Gastroesophageal sphincter (tissue), 4 donors: ENCODE data around the gene KRT23. TPM values are rescaled to one million over a fixed set of nuclear protein-coding genes. Genes with fewer than 3 reads are reported as not detected.

ENCODE experiments used
- ATAC-seq: fragments of 150-250 bp; one replicate; pipeline ENCODE4 v1.9.1; 2016; ENCODE audit warnings: mild to moderate bottlenecking, moderate library complexity
- H3K27ac ChIP-seq, 4 donors: fragments of 200-600 bp; sonication (generic) in 3 of 4; 1 replicate in 3 of 4; 2 replicates in 1 of 4; pipeline ENCODE4 v1.5.1; 2016 to 2019
- H3K27me3 ChIP-seq: fragments of 200-600 bp; sonication (generic); one replicate; pipeline ENCODE4 v1.5.1; 2019
- H3K36me3 ChIP-seq, 2 donors: fragments of 200-600 bp; sonication (generic); one replicate each; pipeline ENCODE4 v1.5.1; 2019; ENCODE audit warnings: control low read depth in 1 of 2
- H3K4me1 ChIP-seq, 3 donors: fragments of 200-600 bp; sonication (generic); 1 replicate in 2 of 3; 2 replicates in 1 of 3; pipeline ENCODE4 v1.5.1; 2016 to 2019; ENCODE audit warnings: control low read depth in 2 of 3
- H3K4me3 ChIP-seq, 2 donors: fragments of 200-600 bp; sonication (generic); one replicate each; pipeline ENCODE4 v1.5.1; 2019; ENCODE audit warnings: mild to moderate bottlenecking in 1 of 2, moderate library complexity in 1 of 2
- H3K9me3 ChIP-seq, 3 donors: fragments of 200-600 bp; sonication (generic); one replicate each; pipeline ENCODE4 v1.5.1; 2017 to 2019; ENCODE audit warnings: control low read depth in 2 of 3
- CTCF ChIP-seq, 4 experiments: fragments of 200-600 bp in 2 of 4; fragments of 450-650 bp in 2 of 4; sonication (generic) in 1 of 4; IDR thresholded peaks; one replicate each; pipeline ENCODE4 v1.5.1; 2017 to 2019; ENCODE audit warnings: antibody characterized with exemption in 4 of 4, mild to moderate bottlenecking in 2 of 4, moderate library complexity in 2 of 4
- EP300 ChIP-seq: sonication (generic); formaldehyde crosslinking; IDR thresholded peaks from one replicate; pipeline ENCODE4 v1.6.1; 2017; ENCODE audit warnings: antibody characterized with exemption, mild to moderate bottlenecking
- POLR2A ChIP-seq, 2 donors: fragments of 450-650 bp; IDR thresholded peaks; one replicate each; pipeline ENCODE4 v1.6.1; 2017; ENCODE audit warnings: antibody characterized with exemption in 2 of 2, mild to moderate bottlenecking in 2 of 2, moderate library complexity in 1 of 2
- POLR2AphosphoS5 ChIP-seq: sonication (generic); formaldehyde crosslinking; IDR thresholded peaks from one replicate; pipeline ENCODE4 v1.6.1; 2017; ENCODE audit warnings: antibody characterized with exemption
- WGBS, 2 donors: methylation state at CpG; one replicate each; pipeline ENCODE4 v1.1.5; 2018; ENCODE audit warnings: low coverage in 1 of 2; 5-methylcytosine and 5-hydroxymethylcytosine counted together
- total RNA-seq, 4 donors: library from RNA; depleted of rRNA; stranded (reverse); fragments of >200 nt; gene quantifications; one replicate each; pipeline ENCODE4 v1.1.0, GENCODE V29; 2016

KRT23 gene
- total RNA-seq, 4 donors from 2014 or later: 6.1 TPM; not detected in 3

- no peak overlapping the region for H3K27ac ChIP-seq
- TF ChIP-seq EP300 (no peak), POLR2AphosphoS5 (no peak)
- no peak for ATAC-seq
- H3K36me3 ChIP-seq: no peaks in the 10 kb centered on the region
- H3K9me3 ChIP-seq: no peaks in the 10 kb centered on the region
- WGBS, 2 donors: 45 to 88% methylated on average over 3 of the region's 3 CpGs
- no peaks in the 10 kb centered on the region for H3K27me3 ChIP-seq
- no peak overlapping the region for H3K4me3 ChIP-seq
- peaks cover 0 to 20% (median 0%) of the 10 kb centered on the region in 3 donors for H3K4me1 ChIP-seq
These were observed 1.8 kb downstream of the KRT23 start for GRCh38 chr17:40935624-40936023.

GRCh38 chr17:40932608-40933007 is 4.8 kb downstream of the KRT23 start:
- Histone ChIP-seq H3K4me3 (no peak overlapping the region), H3K27me3 (no peaks in the 10 kb centered on the region), H3K27ac (no peak overlapping the region), H3K9me3 (no peaks in the 10 kb centered on the region), H3K36me3 (no peaks in the 10 kb centered on the region), H3K4me1 (peaks cover 0 to 19% (median 0%) of the 10 kb centered on the region in 3 donors)
- WGBS, 2 donors: 44 to 80% methylated on average over 1 to 2 of the region's 2 CpGs
- no peak for TF ChIP-seq POLR2AphosphoS5
- TF ChIP-seq CTCF (IDR thresholded peaks at IDR 0.05): no peak
- TF ChIP-seq POLR2A (IDR thresholded peaks at IDR 0.05): no peak
- TF ChIP-seq EP300: no peak
- ATAC-seq: no peak

DNA sequence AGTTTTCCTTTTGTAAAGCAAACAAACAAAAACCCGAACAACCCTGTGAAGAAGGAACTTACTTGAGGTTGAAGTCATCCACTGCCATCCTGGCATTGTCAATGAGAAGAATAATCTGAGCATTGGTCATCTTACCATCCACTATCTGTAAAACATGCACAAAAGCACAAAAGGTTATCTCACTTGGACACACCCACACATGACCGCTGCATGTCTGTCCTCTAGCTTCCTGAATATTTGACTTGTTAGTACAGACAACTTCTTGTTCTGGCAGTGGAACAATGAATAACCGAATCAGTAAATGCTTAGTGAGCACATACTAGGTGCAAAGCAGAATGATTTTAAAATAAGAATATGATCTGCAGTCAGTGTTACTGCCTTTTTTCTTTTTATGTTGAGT is 6.1 kb downstream of the KRT23 start:
- H3K9me3 ChIP-seq: no peaks in the 10 kb centered on the region

GRCh38 chr17:40926341-40926740 is 11.1 kb downstream of the KRT23 start:
- no peaks in the 10 kb centered on the region for H3K36me3 ChIP-seq
- TF ChIP-seq EP300: no peak
- TF ChIP-seq CTCF (IDR thresholded peaks at IDR 0.05): no peak
- TF ChIP-seq POLR2A (IDR thresholded peaks at IDR 0.05): no peak
- TF ChIP-seq POLR2AphosphoS5: no peak
- H3K9me3 ChIP-seq: no peaks in the 10 kb centered on the region
- H3K4me3 ChIP-seq: no peak overlapping the region
- H3K27ac ChIP-seq: no peak overlapping the region
- 48 to 76% methylated on average over 3 to 8 of the region's 8 CpGs for WGBS, 2 donors
- no peak for ATAC-seq
- H3K4me1 ChIP-seq: peaks cover 0 to 10% (median 4%) of the 10 kb centered on the region in 3 donors
- H3K27me3 ChIP-seq: peaks cover 7% of the 10 kb centered on the region

More for the DNA sequence above, 6.1 kb downstream of the KRT23 start:
- Histone ChIP-seq H3K4me1 (peaks cover 0 to 11% (median 0%) of the 10 kb centered on the region in 3 donors), H3K36me3 (no peaks in the 10 kb centered on the region), H3K27ac (no peak overlapping the region), H3K27me3 (peaks cover 5% of the 10 kb centered on the region), H3K4me3 (no peak overlapping the region)
- 65 to 100% methylated on average over 1 to 3 of the region's 3 CpGs for WGBS, 2 donors
- no peak for ATAC-seq
- no peak for TF ChIP-seq POLR2AphosphoS5
- no peak for TF ChIP-seq EP300
- no peak for TF ChIP-seq POLR2A (IDR thresholded peaks at IDR 0.05)
- no peak for TF ChIP-seq CTCF (IDR thresholded peaks at IDR 0.05)

DNA sequence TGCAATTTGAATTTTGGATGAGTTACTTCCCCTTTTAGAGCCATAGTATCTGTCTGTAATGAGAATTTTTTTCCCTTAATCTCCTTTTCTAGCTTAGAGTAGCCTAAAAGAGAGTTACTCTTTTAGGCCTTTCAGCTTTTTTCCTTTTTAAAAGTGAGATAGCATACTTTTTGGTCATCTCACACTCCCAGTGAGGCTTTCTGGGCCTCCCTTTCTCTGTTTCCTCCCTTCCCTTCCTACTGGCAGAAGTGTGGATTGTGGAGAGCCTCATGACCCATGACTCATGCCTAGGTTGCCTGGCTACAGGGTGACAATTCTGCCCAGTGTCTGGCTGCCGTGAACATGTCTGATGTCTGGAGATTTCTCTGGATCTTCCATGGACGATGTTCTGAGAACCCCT is 15.2 kb downstream of the KRT23 start:
- Histone ChIP-seq H3K27ac (peak overlapping the region in 2 of 4 donors; percentile 48 to 57), H3K27me3 (peaks cover 7% of the 10 kb centered on the region), H3K4me1 (peaks cover 0 to 10% (median 4%) of the 10 kb centered on the region in 3 donors), H3K36me3 (no peaks in the 10 kb centered on the region), H3K4me3 (no peak overlapping the region), H3K9me3 (no peaks in the 10 kb centered on the region)
- peak; percentile 79 for ATAC-seq
- TF ChIP-seq POLR2A (IDR thresholded peaks at IDR 0.05): no peak
- no peak for TF ChIP-seq EP300
- no peak for TF ChIP-seq CTCF (IDR thresholded peaks at IDR 0.05)
- TF ChIP-seq POLR2AphosphoS5: no peak
- WGBS, 2 donors: 33% methylated on average over 1 of the region's 2 CpGs; no CpG with 5 or more reads in 1 of the 2 donors
